Esophagus squamous epithelium (tissue), 4 donors: ENCODE data around the gene FHIT.

Source experiments
- POLR2A ChIP-seq, 4 donors: fragments of 450-650 bp; IDR thresholded peaks; one replicate each; pipeline ENCODE4 v1.6.1; 2017; ENCODE audit warnings: antibody characterized with exemption in 4 of 4, mild to moderate bottlenecking in 4 of 4, moderate library complexity in 3 of 4
- TF ChIP-seq, protein P1 (sequence below), 6 experiments: fragments of 450-650 bp in 4 of 6; fragments of 200-600 bp in 2 of 6; sonication (generic) in 2 of 6; IDR thresholded peaks; one replicate each; pipeline ENCODE4 v1.5.1; 2016 to 2019; ENCODE audit warnings: antibody characterized with exemption in 6 of 6, mild to moderate bottlenecking in 4 of 6, moderate library complexity in 4 of 6

DNA sequence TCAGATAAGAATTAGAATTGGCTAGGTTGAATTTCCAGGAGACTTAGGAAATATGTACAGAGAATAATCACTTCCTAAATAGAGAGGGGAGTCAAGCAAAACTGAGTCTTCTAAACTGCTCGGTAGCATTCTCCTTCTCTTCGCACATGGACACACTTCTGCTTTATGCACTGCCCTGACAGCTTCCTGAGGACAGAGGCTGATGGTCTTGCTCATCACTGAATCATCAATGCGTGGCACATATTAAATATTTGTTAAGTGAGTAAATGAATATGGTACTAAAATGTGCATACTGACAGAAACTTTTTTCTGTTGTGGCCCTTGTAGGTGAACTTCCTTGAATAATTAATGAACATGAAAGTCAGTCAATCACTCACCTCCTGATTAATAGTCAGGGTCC lies 315.5 kb downstream of the FHIT start:
- TF ChIP-seq, protein P1, sequence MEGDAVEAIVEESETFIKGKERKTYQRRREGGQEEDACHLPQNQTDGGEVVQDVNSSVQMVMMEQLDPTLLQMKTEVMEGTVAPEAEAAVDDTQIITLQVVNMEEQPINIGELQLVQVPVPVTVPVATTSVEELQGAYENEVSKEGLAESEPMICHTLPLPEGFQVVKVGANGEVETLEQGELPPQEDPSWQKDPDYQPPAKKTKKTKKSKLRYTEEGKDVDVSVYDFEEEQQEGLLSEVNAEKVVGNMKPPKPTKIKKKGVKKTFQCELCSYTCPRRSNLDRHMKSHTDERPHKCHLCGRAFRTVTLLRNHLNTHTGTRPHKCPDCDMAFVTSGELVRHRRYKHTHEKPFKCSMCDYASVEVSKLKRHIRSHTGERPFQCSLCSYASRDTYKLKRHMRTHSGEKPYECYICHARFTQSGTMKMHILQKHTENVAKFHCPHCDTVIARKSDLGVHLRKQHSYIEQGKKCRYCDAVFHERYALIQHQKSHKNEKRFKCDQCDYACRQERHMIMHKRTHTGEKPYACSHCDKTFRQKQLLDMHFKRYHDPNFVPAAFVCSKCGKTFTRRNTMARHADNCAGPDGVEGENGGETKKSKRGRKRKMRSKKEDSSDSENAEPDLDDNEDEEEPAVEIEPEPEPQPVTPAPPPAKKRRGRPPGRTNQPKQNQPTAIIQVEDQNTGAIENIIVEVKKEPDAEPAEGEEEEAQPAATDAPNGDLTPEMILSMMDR (IDR thresholded peaks at IDR 0.05) = no peak
- TF ChIP-seq POLR2A (IDR thresholded peaks at IDR 0.05) = no peak
